ENCODE measurements around the gene TMEM9.

Gene TMEM9

GRCh38 chr1:201146626-201147390 lies 7.5 kb downstream of the TMEM9 start:
- H3K36me3 ChIP-seq (ENCODE audit: control insufficient read depth in 2 of 2, insufficient read depth in 1 of 2, low read length in 2 of 2) = peaks cover 22 to 100% of the 10 kb centered on the region in 2 experiments
- CTCF ChIA-PET = interaction anchor here (0.7 to 1.0 kb wide), 4 partner anchors 57 to 108 kb away, joined by 3 to 6 read pairs (median 4); no protein-coding TSS in a partner anchor

More at GRCh38 chr1:201146626-201147390, 7.5 kb downstream of the TMEM9 start:
- POLR2A ChIA-PET = interaction anchor here (0.6 kb wide), 1 partner anchor 80 kb away, joined by 3 read pairs; no protein-coding TSS in a partner anchor
- Histone ChIP-seq H3K4me1 (ENCODE audit: control insufficient read depth, insufficient read depth, low read length) (no peaks in the 10 kb centered on the region), H3K4me3 (ENCODE audit: low read depth, low read length) (no peak overlapping the region), H3K27ac (ENCODE audit: extremely low read depth, low read depth, low read length) (no peak overlapping the region), H3K9me3 (ENCODE audit: control insufficient read depth, insufficient read depth, low read depth, low read length) (no peaks in the 10 kb centered on the region)
- TF ChIP-seq KLF8 (tag by site-specific recombination; IDR thresholded peaks at IDR 0.05) (no peak), ZNF600 (tag by site-specific recombination; IDR thresholded peaks at IDR 0.05) (no peak), GLI2 (tag by site-specific recombination; IDR thresholded peaks at IDR 0.05; ENCODE audit: borderline replicate concordance, low read depth) (no peak), ZNF658 (tag by site-specific recombination; IDR thresholded peaks at IDR 0.05) (no peak), ZNF777 (tag by site-specific recombination; IDR thresholded peaks at IDR 0.05; ENCODE audit: borderline replicate concordance) (no peak), ZNF274 (IDR thresholded peaks at IDR 0.05; ENCODE audit: low read length) (no peak), ZNF274 (tag by site-specific recombination; IDR thresholded peaks at IDR 0.05; ENCODE audit: borderline replicate concordance) (no peak), ZNF350 (tag by site-specific recombination; IDR thresholded peaks at IDR 0.05) (no peak), ZBTB6 (tag by site-specific recombination; IDR thresholded peaks at IDR 0.05) (no peak), ZNF18 (tag by site-specific recombination; IDR thresholded peaks at IDR 0.05) (no peak), ZFP69B (tag by site-specific recombination; IDR thresholded peaks at IDR 0.05) (no peak), ZNF157 (tag by site-specific recombination; IDR thresholded peaks at IDR 0.05) (no peak), IKZF3 (tag by site-specific recombination; IDR thresholded peaks at IDR 0.05) (no peak), PRDM6 (tag by site-specific recombination; IDR thresholded peaks at IDR 0.05) (no peak), KLF17 (tag by site-specific recombination; IDR thresholded peaks at IDR 0.05) (no peak), MZF1 (tag by site-specific recombination; IDR thresholded peaks at IDR 0.05; ENCODE audit: borderline replicate concordance) (no peak), ELK4 (IDR thresholded peaks at IDR 0.05; ENCODE audit: borderline replicate concordance, low read depth, low read length) (no peak), KLF16 (tag by site-specific recombination; IDR thresholded peaks at IDR 0.05) (no peak), REPIN1 (tag by site-specific recombination; IDR thresholded peaks at IDR 0.05; ENCODE audit: low read depth) (no peak)

All from HEK293 (cell line).